ENCODE results near the gene SLC2A6. TPM values are rescaled to one million over a fixed set of nuclear protein-coding genes. Genes with fewer than 3 reads are reported as not detected.

Gene SLC2A6
- total RNA-seq, 2 experiments from 2014 or later, result 5.4 to 6.7 TPM

- DNase-seq (no peak), ATAC-seq (no peak)
- TF ChIP-seq, protein P1, sequence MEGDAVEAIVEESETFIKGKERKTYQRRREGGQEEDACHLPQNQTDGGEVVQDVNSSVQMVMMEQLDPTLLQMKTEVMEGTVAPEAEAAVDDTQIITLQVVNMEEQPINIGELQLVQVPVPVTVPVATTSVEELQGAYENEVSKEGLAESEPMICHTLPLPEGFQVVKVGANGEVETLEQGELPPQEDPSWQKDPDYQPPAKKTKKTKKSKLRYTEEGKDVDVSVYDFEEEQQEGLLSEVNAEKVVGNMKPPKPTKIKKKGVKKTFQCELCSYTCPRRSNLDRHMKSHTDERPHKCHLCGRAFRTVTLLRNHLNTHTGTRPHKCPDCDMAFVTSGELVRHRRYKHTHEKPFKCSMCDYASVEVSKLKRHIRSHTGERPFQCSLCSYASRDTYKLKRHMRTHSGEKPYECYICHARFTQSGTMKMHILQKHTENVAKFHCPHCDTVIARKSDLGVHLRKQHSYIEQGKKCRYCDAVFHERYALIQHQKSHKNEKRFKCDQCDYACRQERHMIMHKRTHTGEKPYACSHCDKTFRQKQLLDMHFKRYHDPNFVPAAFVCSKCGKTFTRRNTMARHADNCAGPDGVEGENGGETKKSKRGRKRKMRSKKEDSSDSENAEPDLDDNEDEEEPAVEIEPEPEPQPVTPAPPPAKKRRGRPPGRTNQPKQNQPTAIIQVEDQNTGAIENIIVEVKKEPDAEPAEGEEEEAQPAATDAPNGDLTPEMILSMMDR (IDR thresholded peaks at IDR 0.05), result no peak
- intact Hi-C loops (cut with micrococcal nuclease), result no loop called here
- ChIA-PET CTCF (interaction anchor here (0.8 to 1.1 kb wide), 2 partner anchors 267 to 326 kb away, joined by 3 read pairs; no protein-coding TSS in a partner anchor), POLR2A (no interaction called here)
- H3K4me3 Mint-ChIP-seq, result no peak overlapping the region
- H3K27me3 Mint-ChIP-seq, result no peaks in the 10 kb centered on the region
- H3K36me3 Mint-ChIP-seq (ENCODE audit: low read depth), result no peaks in the 10 kb centered on the region
- H3K9me3 Mint-ChIP-seq, result peaks cover 12% of the 10 kb centered on the region
- peaks cover 21% of the 10 kb centered on the region for H3K4me1 Mint-ChIP-seq (ENCODE audit: low read depth)
- H3K27ac Mint-ChIP-seq, result no peak overlapping the region
Observed at GRCh38 chr9:133505186-133505830, 26.4 kb upstream of the SLC2A6 start.

GRCh38 chr9:133502112-133502511 is 23.2 kb upstream of the SLC2A6 start:
- no peak overlapping the region for H3K27ac Mint-ChIP-seq
- TF ChIP-seq, protein P1 (IDR thresholded peaks at IDR 0.05), result no peak
- peaks cover 12% of the 10 kb centered on the region for H3K9me3 Mint-ChIP-seq
- ChIA-PET CTCF (no interaction called here), POLR2A (no interaction called here)
- H3K27me3 Mint-ChIP-seq, result no peaks in the 10 kb centered on the region
- H3K36me3 Mint-ChIP-seq (ENCODE audit: low read depth), result no peaks in the 10 kb centered on the region
- ATAC-seq (no peak), DNase-seq (no peak)
- intact Hi-C loops (cut with micrococcal nuclease), result no loop called here
- H3K4me3 Mint-ChIP-seq, result no peak overlapping the region
- no peaks in the 10 kb centered on the region for H3K4me1 Mint-ChIP-seq (ENCODE audit: low read depth)

DNA sequence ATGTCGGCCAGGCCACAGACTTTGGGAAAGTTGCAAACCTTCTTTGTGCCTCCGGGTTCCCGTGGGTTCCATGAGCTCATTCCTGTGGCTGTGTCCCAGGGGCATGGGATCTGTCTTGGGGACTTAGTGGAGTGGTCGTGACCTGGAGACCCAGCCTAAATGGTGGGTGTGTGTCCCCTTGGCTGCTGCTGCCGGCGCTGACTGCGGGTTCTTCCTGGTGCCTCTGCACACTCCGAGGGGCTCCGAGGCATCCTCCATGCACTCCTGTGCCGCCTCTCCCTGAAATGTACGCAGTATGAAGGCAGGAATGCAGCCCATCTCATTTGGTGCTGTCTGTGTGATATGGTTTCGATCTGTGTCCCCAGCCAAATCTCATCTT is 21.0 kb upstream of the SLC2A6 start:
- POLR2A ChIA-PET, result no interaction called here
- H3K4me1 Mint-ChIP-seq (ENCODE audit: low read depth), result no peaks in the 10 kb centered on the region
- TF ChIP-seq, protein P1 (IDR thresholded peaks at IDR 0.05), result no peak
- no peaks in the 10 kb centered on the region for H3K36me3 Mint-ChIP-seq (ENCODE audit: low read depth)
- DNase-seq (no peak), ATAC-seq (no peak)
- H3K27me3 Mint-ChIP-seq, result no peaks in the 10 kb centered on the region
- intact Hi-C loops (cut with micrococcal nuclease), result no loop called here
- peaks cover 12% of the 10 kb centered on the region for H3K9me3 Mint-ChIP-seq
- CTCF ChIA-PET, result no interaction called here
- H3K4me3 Mint-ChIP-seq, result no peak overlapping the region
- H3K27ac Mint-ChIP-seq, result no peak overlapping the region

DNA sequence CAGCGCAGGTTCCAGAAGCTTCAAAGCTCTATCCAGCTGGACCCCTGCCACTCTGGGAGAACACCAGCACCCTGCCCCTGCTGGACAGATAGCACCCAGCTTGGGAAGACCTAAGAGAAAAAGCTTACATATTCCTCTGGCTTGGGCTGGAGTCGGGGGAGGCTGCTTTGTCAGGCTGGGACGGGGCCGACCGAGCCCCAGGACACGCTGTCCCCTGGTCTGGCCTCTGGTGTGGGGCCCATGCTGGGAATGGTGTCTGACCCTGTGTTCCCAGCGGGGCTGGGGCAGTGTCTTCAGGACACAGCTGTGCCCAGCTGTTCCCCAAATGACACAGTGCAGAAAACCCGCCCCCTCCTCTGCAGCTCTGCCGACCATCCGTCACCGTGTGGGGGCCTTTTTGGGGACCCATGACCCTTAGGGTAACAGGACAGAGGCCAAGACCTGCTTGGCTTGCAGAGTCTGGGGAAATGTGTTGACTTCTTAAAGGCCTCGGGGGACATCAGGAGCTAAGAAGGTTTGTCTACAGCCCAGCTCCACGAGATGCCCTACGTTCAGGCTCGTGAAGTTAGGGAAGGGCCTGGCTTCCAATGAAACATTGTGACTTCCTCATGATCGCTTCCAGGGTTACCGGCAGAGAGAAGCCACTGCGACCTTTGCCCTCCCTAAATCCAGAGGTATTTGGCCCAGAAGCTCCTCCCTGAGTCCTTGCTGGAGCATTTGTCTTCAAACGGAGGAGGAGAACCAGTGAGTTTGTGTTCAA is 20.4 kb upstream of the SLC2A6 start:
- TF ChIP-seq, protein P1 (IDR thresholded peaks at IDR 0.05), result no peak
- Mint-ChIP-seq H3K4me3 (no peak overlapping the region), H3K36me3 (ENCODE audit: low read depth) (no peaks in the 10 kb centered on the region), H3K9me3 (peaks cover 12% of the 10 kb centered on the region), H3K27me3 (no peaks in the 10 kb centered on the region), H3K27ac (no peak overlapping the region), H3K4me1 (ENCODE audit: low read depth) (no peaks in the 10 kb centered on the region)
- DNase-seq, result no peak
- no peak for ATAC-seq
- POLR2A ChIA-PET, result no interaction called here
- CTCF ChIA-PET, result no interaction called here
- intact Hi-C loops (cut with micrococcal nuclease), result no loop called here

Measured in activated CD8-positive, alpha-beta T cell treated with anti-CD3 and anti-CD28 coated beads for 36 hours (primary cell).